ENCODE results near the gene MUS81. TPM values are rescaled to one million over a fixed set of nuclear protein-coding genes. Genes with fewer than 3 reads are reported as not detected.

MUS81 gene
- total and polyA plus RNA-seq, 11 donors, result 24.6 to 56.1 (median 35.9) TPM

DNA sequence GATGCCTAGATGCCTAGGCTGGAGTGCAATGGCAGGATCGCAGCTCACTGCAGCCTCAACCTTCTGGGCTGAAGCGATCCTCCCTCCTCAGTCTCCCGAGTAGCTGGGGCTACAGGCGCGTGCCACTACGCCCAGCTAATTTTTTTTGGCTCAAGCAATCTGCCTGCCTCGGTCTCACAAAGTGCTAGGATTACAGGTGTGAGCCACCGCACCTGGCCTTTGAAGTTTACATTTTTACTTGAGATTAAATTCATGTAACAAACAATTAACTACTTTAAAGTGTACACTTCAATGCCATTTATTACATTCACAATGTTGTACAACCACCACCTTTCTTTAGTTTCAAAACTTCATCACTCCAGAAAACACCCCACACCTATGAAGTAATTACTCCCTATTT, 43.5 kb downstream of the MUS81 start:
- Histone ChIP-seq H3K4me3 (no peak overlapping the region), H3K9me3 (no peaks in the 10 kb centered on the region), H3K27ac (no peak overlapping the region), H3K4me1 (peaks cover 0 to 23% (median 17%) of the 10 kb centered on the region in 12 donors), H3K36me3 (no peaks in the 10 kb centered on the region), H3K27me3 (peaks cover 0 to 15% (median 0%) of the 10 kb centered on the region in 9 donors)
- no peak for DNase-seq
- WGBS, 4 donors, result 81 to 86% (median 86%) methylated on average over 8 of the region's 8 CpGs
- intact Hi-C loops (cut with DNase I), result no loop called here
- TF ChIP-seq, protein P1, sequence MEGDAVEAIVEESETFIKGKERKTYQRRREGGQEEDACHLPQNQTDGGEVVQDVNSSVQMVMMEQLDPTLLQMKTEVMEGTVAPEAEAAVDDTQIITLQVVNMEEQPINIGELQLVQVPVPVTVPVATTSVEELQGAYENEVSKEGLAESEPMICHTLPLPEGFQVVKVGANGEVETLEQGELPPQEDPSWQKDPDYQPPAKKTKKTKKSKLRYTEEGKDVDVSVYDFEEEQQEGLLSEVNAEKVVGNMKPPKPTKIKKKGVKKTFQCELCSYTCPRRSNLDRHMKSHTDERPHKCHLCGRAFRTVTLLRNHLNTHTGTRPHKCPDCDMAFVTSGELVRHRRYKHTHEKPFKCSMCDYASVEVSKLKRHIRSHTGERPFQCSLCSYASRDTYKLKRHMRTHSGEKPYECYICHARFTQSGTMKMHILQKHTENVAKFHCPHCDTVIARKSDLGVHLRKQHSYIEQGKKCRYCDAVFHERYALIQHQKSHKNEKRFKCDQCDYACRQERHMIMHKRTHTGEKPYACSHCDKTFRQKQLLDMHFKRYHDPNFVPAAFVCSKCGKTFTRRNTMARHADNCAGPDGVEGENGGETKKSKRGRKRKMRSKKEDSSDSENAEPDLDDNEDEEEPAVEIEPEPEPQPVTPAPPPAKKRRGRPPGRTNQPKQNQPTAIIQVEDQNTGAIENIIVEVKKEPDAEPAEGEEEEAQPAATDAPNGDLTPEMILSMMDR (IDR thresholded peaks at IDR 0.05), result no peak
- no peak for TF ChIP-seq POLR2A (IDR thresholded peaks at IDR 0.05)
- no peak for ATAC-seq

DNA sequence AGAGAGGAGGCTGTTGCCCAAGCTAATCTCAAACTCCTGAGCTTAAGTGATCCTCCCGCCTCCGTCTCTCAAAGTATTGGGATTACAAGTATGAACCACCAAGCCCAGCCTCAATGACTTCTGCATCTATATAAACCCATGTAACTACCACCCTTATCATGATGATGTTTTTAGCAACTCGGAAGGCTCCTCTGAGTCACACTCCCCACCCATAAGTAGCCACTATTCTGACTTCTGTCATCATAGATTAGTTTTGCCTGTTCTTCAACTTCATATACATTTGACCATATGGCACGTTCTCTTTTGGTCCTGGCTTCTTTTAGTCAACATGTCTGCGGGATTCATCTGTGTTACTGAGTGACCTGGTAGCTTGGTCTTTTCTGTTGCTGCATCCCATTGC, 46.4 kb downstream of the MUS81 start:
- no peak overlapping the region for H3K27ac ChIP-seq
- TF ChIP-seq, protein P1 (IDR thresholded peaks at IDR 0.05), result no peak
- TF ChIP-seq POLR2A (IDR thresholded peaks at IDR 0.05), result no peak
- intact Hi-C loops (cut with DNase I), result no loop called here
- DNase-seq (no peak), ATAC-seq (no peak)
- no peaks in the 10 kb centered on the region for H3K9me3 ChIP-seq
- H3K4me1 ChIP-seq, result peaks cover 0 to 7% (median 5%) of the 10 kb centered on the region in 12 donors
- no peaks in the 10 kb centered on the region for H3K36me3 ChIP-seq
- WGBS, 4 donors, result 78 to 84% (median 83%) methylated on average over 5 of the region's 5 CpGs
- H3K27me3 ChIP-seq, result no peaks in the 10 kb centered on the region
- H3K4me3 ChIP-seq, result no peak overlapping the region

DNA sequence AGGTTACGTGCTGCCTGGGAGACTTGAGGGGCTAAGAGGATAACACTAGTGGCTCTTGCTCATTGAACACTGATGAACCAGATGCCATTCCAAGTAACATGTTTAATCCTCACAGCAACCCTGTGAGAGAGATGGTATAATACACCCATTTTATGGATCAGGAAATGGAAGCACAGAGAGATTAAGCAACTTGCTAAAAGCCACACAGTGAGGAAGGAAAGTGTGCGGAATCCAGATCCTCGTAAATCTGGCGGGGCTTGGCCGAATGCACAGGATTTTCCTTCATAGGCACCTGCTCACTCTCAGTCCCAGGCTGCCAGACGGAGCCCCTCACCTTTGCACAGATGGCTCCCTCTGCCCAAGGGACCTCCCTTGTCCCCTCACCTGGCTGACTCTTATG, 47.6 kb downstream of the MUS81 start:
- Histone ChIP-seq H3K9me3 (no peaks in the 10 kb centered on the region), H3K36me3 (no peaks in the 10 kb centered on the region), H3K27me3 (no peaks in the 10 kb centered on the region), H3K4me1 (peaks cover 0 to 14% (median 12%) of the 10 kb centered on the region in 12 donors), H3K27ac (no peak overlapping the region), H3K4me3 (no peak overlapping the region)
- ATAC-seq (no peak), DNase-seq (no peak)
- TF ChIP-seq POLR2A (IDR thresholded peaks at IDR 0.05), result no peak
- TF ChIP-seq, protein P1 (IDR thresholded peaks at IDR 0.05), result no peak
- 81 to 88% (median 85%) methylated on average over 6 of the region's 6 CpGs for WGBS, 4 donors
- intact Hi-C loops (cut with DNase I), result no loop called here

DNA sequence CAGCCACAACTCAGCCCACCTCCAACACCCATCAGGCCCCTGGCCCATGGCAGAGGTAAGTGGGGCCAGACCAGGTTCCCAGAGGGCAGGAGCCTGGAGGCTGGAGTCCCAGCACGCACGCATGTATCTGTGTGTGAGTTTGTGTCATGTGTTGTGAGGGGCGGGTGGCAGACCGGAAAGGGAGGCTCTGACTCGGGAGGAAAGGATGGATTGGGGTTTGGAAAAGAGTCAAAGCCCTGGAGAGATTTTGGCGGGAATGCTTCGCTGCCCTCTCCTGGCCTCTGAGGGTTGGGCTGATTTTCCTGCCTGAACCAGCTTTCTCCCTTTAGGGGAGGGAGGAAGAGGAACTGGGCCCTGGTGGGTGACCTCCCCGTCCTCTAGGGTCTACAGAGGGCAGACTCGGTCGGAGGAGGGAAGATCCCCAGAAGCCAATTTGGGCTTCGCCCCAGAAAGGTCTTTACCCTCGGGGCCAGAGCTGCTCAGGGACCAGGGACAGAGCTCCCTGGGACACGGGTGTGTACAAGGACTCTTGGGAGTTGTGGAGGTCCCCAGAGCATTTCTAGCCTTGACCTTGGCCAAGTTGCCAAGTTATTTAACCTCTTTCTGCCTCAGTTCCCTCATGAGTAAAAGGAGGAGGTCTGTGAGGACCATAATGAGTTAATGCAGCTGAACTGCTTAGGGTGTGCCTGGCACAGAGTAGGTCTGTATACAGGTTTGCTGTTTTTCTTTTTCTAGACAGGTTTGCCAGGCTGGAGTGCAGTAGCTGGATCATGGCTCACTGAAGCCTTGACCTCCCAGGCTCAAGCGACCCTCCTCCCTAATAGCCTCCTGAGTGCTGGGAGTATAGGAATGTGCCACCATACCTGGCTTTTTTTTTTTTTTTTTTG, 51.7 kb downstream of the MUS81 start:
- no peak overlapping the region for H3K4me3 ChIP-seq
- peaks cover 2 to 40% (median 35%) of the 10 kb centered on the region in 12 donors for H3K4me1 ChIP-seq
- no peaks in the 10 kb centered on the region for H3K27me3 ChIP-seq
- intact Hi-C loops (cut with DNase I), result no loop called here
- TF ChIP-seq, protein P1 (IDR thresholded peaks at IDR 0.05), result peak in 7 of 12 donors; percentile 27 to 61 (median 41)
- no peak for TF ChIP-seq POLR2A (IDR thresholded peaks at IDR 0.05)
- DNase-seq (peak in 4 of 5 donors; percentile 56 to 65 (median 58)), ATAC-seq (peak; percentile 6 to 56 (median 14))
- H3K36me3 ChIP-seq, result peaks cover 0 to under 1% (median 0%) of the 10 kb centered on the region in 9 donors
- 16 to 28% (median 17%) methylated on average over 12 to 14 of the region's 14 CpGs for WGBS, 4 donors
- peak overlapping the region in 4 of 12 donors; percentile 20 to 55 (median 35) for H3K27ac ChIP-seq
- H3K9me3 ChIP-seq, result no peaks in the 10 kb centered on the region

Data from heart left ventricle (tissue), 16 donors.